ENCODE measurements around the gene APOBR. TPM values are rescaled to one million over a fixed set of nuclear protein-coding genes. Genes with fewer than 3 reads are reported as not detected.
"Not testable (repeated sequence)": the region's sequence is repeated elsewhere in the genome, so short reads cannot be mapped to it uniquely, and the experiment has no call there.

APOBR gene, protein sequence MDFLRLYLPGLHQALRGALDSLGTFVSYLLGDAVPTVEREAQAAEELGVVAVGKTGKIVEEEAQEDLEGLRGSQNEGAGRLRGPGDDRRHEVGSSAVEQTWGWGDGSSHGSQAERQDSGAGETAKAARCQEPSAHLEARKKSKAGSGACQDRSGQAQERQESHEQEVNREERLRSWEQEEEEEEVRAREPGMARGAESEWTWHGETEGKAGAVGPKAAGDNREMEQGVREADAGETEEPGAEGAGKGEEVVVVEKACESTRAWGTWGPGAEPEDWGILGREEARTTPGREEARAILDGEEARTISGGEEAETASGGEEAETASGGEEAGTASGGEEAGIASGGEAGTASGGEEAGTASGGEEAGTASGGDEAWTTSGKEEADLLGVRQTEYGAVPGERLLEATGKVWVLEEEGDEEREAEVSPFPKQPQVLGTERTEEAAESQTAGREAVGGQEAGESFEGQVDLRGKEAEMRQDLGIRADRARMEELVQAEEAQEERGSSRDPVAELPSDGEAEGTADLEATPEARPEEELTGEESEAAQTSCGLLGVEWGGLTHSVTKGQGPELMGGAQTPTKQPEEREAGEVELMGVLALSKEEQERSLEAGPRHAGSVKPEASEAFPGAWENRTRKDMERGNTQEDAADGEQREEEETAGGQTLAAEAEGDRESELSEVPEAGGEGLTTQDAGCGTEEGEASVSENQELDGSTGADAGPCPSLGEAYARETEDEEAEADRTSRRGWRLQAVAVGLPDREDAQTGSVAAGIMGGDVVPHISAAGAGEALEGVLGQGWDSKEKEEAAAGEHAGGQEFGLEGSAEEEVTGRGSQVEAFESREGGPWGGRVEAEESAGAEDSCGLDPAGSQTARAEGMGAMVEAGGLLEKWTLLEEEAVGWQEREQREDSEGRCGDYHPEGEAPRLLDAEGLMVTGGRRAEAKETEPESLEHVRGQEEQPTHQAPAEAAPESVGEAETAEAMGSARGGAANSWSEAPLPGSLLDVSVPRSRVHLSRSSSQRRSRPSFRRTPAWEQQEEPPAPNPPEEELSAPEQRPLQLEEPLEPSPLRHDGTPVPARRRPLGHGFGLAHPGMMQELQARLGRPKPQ
- 1 to 10 TPM in 1 of 10 donors, under 1 TPM in 9; 0.15 to 2.3 (median 0.56) TPM for total RNA-seq
- under 1 TPM; 0.51 to 0.94 TPM for polyA plus RNA-seq
- long read RNA-seq, donor 1, partial matches to known transcripts: 2 of 2 reads
- long read RNA-seq, donor 1, other reads (novel, unspliced or antisense): 0 of 2 reads
- long read RNA-seq, donor 2: 0 reads
- long read RNA-seq, donor 3: 0 reads

DNA sequence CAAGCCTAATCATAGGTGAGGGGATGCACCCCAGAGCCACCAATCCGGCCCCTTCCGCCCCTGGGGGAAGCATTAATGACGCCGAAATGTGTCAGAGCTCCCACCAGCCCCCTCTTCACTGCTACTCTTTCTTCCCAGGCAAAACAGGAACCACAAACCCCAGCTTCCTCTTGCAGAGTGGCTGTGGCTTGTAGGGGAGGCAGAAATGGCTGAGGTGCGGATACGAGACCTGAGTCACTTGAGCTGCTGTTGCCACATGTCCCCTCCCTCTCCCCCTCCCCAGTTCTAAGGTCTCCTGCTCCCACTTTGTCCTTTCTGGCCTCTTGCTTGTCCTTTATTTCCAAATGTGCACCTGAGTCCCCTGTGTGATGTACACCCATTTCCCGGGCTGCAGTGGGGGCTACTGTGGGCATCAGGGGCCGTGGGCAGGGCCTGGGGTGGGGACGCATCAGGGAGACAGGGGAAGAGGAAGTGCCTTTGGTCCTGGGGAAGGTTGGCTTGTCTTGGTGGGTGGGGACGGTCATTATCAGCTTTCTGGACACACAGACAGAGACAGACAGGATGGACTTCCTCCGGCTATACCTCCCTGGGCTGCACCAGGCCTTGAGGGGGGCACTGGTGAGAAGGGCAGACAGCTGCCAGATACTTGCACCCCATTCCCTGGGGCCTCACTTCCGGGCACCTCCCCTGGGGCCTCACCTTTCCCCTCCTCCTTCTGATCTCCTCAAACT, at the start of gene APOBR:
Gene APOBR (plus strand): TSS at position 523 of the 731 bp plus-strand sequence. CDS start 39 bp downstream, at position 562.
- ATAC-seq: peak in 2 of 8 donors; percentile 8 to 13
- peaks cover 0 to 23% (median under 1%) of the 10 kb centered on the region in 9 donors for H3K36me3 ChIP-seq
- peak within 1 kb of the TSS in 7 of 10 donors; percentile 8 to 96 (median 19) for H3K4me3 ChIP-seq
- peak in 1 of 2 donors; percentile 49 for DNase-seq
- intact Hi-C loops (cut with DNase I): loop anchor here in 5 of 10 donors (5.0 to 10.0 kb wide), 4 partner anchors 43 to 123 kb away; partner anchors contain the start of genes NUPR1 (in 2 of the 5) and SGF29 (in 2 of the 5)
- TF ChIP-seq, protein P1, sequence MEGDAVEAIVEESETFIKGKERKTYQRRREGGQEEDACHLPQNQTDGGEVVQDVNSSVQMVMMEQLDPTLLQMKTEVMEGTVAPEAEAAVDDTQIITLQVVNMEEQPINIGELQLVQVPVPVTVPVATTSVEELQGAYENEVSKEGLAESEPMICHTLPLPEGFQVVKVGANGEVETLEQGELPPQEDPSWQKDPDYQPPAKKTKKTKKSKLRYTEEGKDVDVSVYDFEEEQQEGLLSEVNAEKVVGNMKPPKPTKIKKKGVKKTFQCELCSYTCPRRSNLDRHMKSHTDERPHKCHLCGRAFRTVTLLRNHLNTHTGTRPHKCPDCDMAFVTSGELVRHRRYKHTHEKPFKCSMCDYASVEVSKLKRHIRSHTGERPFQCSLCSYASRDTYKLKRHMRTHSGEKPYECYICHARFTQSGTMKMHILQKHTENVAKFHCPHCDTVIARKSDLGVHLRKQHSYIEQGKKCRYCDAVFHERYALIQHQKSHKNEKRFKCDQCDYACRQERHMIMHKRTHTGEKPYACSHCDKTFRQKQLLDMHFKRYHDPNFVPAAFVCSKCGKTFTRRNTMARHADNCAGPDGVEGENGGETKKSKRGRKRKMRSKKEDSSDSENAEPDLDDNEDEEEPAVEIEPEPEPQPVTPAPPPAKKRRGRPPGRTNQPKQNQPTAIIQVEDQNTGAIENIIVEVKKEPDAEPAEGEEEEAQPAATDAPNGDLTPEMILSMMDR (IDR thresholded peaks at IDR 0.05): no peak
- 59 to 64% methylated on average over 12 of the region's 12 CpGs for WGBS, 2 donors
- peak within 1 kb of the TSS in 6 of 10 donors; percentile 25 to 99 (median 54) for H3K27ac ChIP-seq
- H3K9me3 ChIP-seq: no peaks in the 10 kb centered on the region
- peaks cover 0 to 6% (median 0%) of the 10 kb centered on the region in 7 donors for H3K27me3 ChIP-seq
- H3K4me1 ChIP-seq: peaks cover 0 to 52% (median 14%) of the 10 kb centered on the region in 9 donors

DNA sequence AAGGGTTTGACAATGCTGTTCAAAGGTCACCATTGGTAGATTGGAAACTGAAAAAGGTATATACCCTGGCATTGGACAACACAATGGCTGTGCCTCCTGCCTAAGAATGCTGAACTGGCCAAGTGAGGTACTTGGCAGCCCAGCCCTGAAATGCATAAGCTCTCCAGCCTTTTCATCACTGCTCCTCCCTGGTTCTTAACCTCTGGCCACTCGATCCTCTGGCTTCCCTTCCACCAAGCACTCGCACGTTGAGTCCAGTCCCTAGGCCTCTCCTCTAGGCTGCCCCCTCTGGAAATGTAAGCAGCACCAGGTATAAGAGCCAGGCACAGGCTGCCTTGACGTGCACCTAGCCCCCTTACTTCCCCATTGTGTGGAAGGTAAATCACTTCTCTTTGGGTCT, 48.1 kb upstream of the APOBR start:
- intact Hi-C loops (cut with DNase I); ATAC-seq: not testable (repeated sequence)
- no CpG with 5 or more reads among the region's 4 CpGs for WGBS, 2 donors

DNA sequence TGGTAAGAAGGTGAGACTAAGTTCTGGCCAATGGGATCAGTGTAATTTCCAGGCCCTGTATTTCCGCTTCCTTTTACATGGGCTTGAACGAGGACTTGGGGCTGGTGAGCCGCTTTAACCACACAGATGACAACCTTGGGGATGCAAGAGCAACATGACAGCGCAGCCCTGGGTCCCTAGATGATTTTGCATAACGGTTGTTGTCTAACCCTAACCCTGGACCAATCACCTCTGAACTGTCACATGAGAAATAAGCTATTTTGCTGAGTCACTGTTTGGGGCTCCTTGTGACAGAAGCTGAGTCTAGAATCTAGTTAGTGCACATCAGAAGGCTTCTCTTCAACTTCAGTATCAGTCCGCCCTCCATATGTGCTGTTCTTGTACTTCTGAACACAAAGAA, 47.4 kb upstream of the APOBR start:
- H3K4me1 ChIP-seq; H3K36me3 ChIP-seq; DNase-seq; intact Hi-C loops (cut with DNase I); H3K27ac ChIP-seq; H3K9me3 ChIP-seq; ATAC-seq; H3K4me3 ChIP-seq; H3K27me3 ChIP-seq: not testable (repeated sequence)
- no CpG with 5 or more reads among the region's 6 CpGs for WGBS, 2 donors

More for the DNA sequence above, 48.1 kb upstream of the APOBR start:
- H3K27ac ChIP-seq, H3K4me1 ChIP-seq, H3K36me3 ChIP-seq, H3K4me3 ChIP-seq, H3K9me3 ChIP-seq, DNase-seq, H3K27me3 ChIP-seq: not testable (repeated sequence)

DNA sequence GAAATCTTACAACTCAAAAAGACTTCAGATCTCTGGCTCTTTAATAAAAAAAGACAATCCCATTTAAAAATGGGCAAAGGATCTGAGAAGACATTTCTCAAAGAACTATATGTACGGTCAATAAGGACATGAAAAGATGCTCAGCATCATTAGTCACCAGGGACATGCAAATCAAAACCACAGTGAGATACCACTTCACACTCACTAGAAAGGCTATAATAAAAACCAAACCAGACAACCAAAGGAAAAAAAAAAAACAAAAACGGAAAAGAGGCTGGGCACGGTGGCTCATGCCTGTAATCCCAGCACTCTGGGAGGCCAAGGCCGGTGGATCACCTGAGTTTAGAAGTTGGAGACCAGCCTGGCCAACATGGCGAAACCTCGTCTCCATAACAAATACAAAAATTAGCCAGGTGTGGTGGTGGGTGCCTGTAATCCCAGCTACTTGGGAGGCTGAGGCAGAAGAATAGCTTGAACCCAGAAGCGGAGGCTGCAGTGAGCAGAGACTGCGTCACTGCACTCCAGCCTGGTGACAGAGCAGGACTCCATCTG, 20.7 kb upstream of the APOBR start:
- intact Hi-C loops (cut with DNase I): no loop called here
- TF ChIP-seq, protein P1 (IDR thresholded peaks at IDR 0.05): no peak
- DNase-seq (no peak), ATAC-seq (no peak)
- H3K27ac ChIP-seq: no peak overlapping the region
- H3K27me3 ChIP-seq: no peaks in the 10 kb centered on the region
- H3K4me3 ChIP-seq: no peak overlapping the region
- 93 to 97% methylated on average over 8 of the region's 8 CpGs for WGBS, 2 donors
- H3K36me3 ChIP-seq: peaks cover 0 to 64% (median 25%) of the 10 kb centered on the region in 9 donors
- H3K9me3 ChIP-seq: no peaks in the 10 kb centered on the region
- no peaks in the 10 kb centered on the region for H3K4me1 ChIP-seq
